Bronchial smooth muscle cell (primary cell): Measurements from ENCODE around the gene GOLGA7B. TPM values are rescaled to one million over a fixed set of nuclear protein-coding genes. Genes with fewer than 3 reads are reported as not detected.

Experiments used
- total RNA-seq: library from RNA; depleted of rRNA; stranded (reverse); fragments of >200 nt; gene quantifications from 2 replicates; pipeline ENCODE4 v1.2.1, GENCODE V29; 2014

The GOLGA7B gene
- not detected in 2 replicates for total RNA-seq

GRCh38 chr10:97849687-97850402 lies at the start of gene GOLGA7B:
Gene GOLGA7B, plus strand, starts transcription at chr10:97849843. Its CDS starts 461 bp downstream, at chr10:97850304.

Other genes starting within 250 kb of the GOLGA7B start
- gene MORN4, start 216.3 kb upstream of the GOLGA7B start, total RNA-seq: 3.2 and 5.2 TPM in 2 replicates
- gene PI4K2A, start 209.2 kb upstream of the GOLGA7B start, total RNA-seq: 9.8 and 14.0 TPM in 2 replicates
- 21.0 and 34.7 TPM in 2 replicates for gene AVPI1, start 162.6 kb upstream of the GOLGA7B start, total RNA-seq
- gene MARVELD1, start 136.1 kb upstream of the GOLGA7B start, total RNA-seq: 9.5 and 14.8 TPM in 2 replicates
- gene ZFYVE27, start 112.7 kb upstream of the GOLGA7B start, total RNA-seq: 14.3 and 15.0 TPM in 2 replicates
- gene SFRP5, start 77.8 kb upstream of the GOLGA7B start, total RNA-seq: not detected in 2 replicates
- gene CRTAC1, start 180.8 kb downstream of the GOLGA7B start, total RNA-seq: under 0.01 TPM in 1 of 2 replicates, not detected in the other